ENCODE results near the gene CACNA2D3.

GRCh38 chr3:54843352-54843751 is 721.0 kb downstream of the CACNA2D3 start:
- TF ChIP-seq POLR2A (IDR thresholded peaks at IDR 0.05; ENCODE audit: low read length), result no peak
- TF ChIP-seq JUNB (IDR thresholded peaks at IDR 0.05), result no peak
- TF ChIP-seq FOSL2 (IDR thresholded peaks at IDR 0.05), result no peak
- TF ChIP-seq FOSL2 (CRISPR knock-in tag; IDR thresholded peaks at IDR 0.05), result no peak
- no peak for TF ChIP-seq CTCF (IDR thresholded peaks at IDR 0.05)

All from A549 (cell line).